K562 (cell line): ENCODE data around the gene PACSIN1. TPM values are rescaled to one million over a fixed set of nuclear protein-coding genes. Genes with fewer than 3 reads are reported as not detected.
A peak's percentile ranks its signal among the peaks of the same experiment; 100 is the strongest.

Experiments
- ASH1L ChIP-seq: fragments of 450-650 bp; IDR thresholded peaks from 2 replicates; pipeline ENCODE4 v1.6.1; 2018; ENCODE audit warnings: borderline replicate concordance, mild to moderate bottlenecking, low read depth; ENCODE audit not compliant: partially characterized antibody
- FOXM1 ChIP-seq, 2 experiments: fragments of 450-650 bp in 1 of 2; sonication (generic) in 1 of 2; formaldehyde crosslinking in 1 of 2; IDR thresholded peaks; 2 replicates each; pipeline versions ENCODE4 v1.6.1 to v1.9.0; 2017 to 2022; ENCODE audit warnings: low read depth in 2 of 2, mild to moderate bottlenecking in 2 of 2, missing genetic modification reagents in 1 of 2, moderate library complexity in 1 of 2
- KAT2B ChIP-seq: IDR thresholded peaks from one replicate; pipeline ENCODE4 v1.6.1; 2012; ENCODE audit warnings: low read depth, mild to moderate bottlenecking, control low read depth, inconsistent platforms, low read length, moderate library complexity
- KDM4B ChIP-seq, 2 experiments: fragments of 450-650 bp in 1 of 2; sonication (generic) in 1 of 2; IDR thresholded peaks; 2 replicates each; pipeline ENCODE4 v1.6.1; 2016 to 2017; ENCODE audit warnings: borderline replicate concordance in 2 of 2, antibody characterized with exemption in 1 of 2, low read depth in 1 of 2, mild to moderate bottlenecking in 1 of 2
- MIER1 ChIP-seq: fragments of 450-650 bp; IDR thresholded peaks from 2 replicates; pipeline ENCODE4 v1.6.1; 2016; ENCODE audit warnings: antibody characterized with exemption, mild to moderate bottlenecking, low read depth
- NR4A1 ChIP-seq, 2 experiments: fragments of 250-450 bp in 1 of 2; fragments of 450-650 bp in 1 of 2; sonication (Bioruptor Pico) in 1 of 2; IDR thresholded peaks; 2 replicates each; pipeline versions ENCODE4 v1.4.0 to v1.6.1; 2016 to 2020; ENCODE audit warnings: mild to moderate bottlenecking in 2 of 2, missing compliant biosample characterization in 1 of 2, missing genetic modification characterization in 1 of 2, moderate library complexity in 1 of 2
- POLR3A ChIP-seq: IDR thresholded peaks from 2 replicates; pipeline ENCODE4 v1.6.1; 2011; ENCODE audit warnings: borderline replicate concordance, mild to moderate bottlenecking, moderate library complexity; ENCODE audit not compliant: insufficient read length, insufficient read depth; ENCODE audit errors: extremely low read depth
- PRPF4 ChIP-seq: fragments of 200-400 bp; formaldehyde crosslinking; IDR thresholded peaks from one replicate; pipeline ENCODE4 v1.6.1; 2017; ENCODE audit warnings: low read length, low read depth, mild to moderate bottlenecking; ENCODE audit not compliant: insufficient read depth, poor library complexity, severe bottlenecking
- PTRF ChIP-seq: fragments of 450-650 bp; IDR thresholded peaks from 2 replicates; pipeline ENCODE4 v1.6.1; 2016; ENCODE audit warnings: mild to moderate bottlenecking, missing genetic modification characterization, missing compliant biosample characterization
- RBM14 ChIP-seq: fragments of 200-400 bp; formaldehyde crosslinking; IDR thresholded peaks from 2 replicates; pipeline ENCODE4 v1.6.1; 2018; ENCODE audit warnings: low read depth, mild to moderate bottlenecking, low read length, moderate library complexity, borderline replicate concordance; ENCODE audit not compliant: insufficient read depth
- TGIF2 ChIP-seq: sonication (generic); formaldehyde crosslinking; IDR thresholded peaks from 2 replicates; pipeline ENCODE4 v1.8.1; 2022; ENCODE audit warnings: mild to moderate bottlenecking, missing genetic modification reagents, moderate library complexity
- ZBTB7A ChIP-seq: IDR thresholded peaks from 2 replicates; pipeline ENCODE4 v1.6.1; 2011; ENCODE audit warnings: low read depth, mild to moderate bottlenecking, low read length, moderate library complexity, borderline replicate concordance; ENCODE audit not compliant: control insufficient read depth
- ZNF76 ChIP-seq: fragments of 250-450 bp; sonication (Bioruptor Pico); IDR thresholded peaks from 2 replicates; pipeline ENCODE4 v1.4.0; 2020; ENCODE audit warnings: mild to moderate bottlenecking, moderate library complexity, borderline replicate concordance
- ZNF766 ChIP-seq: fragments of 200-800 bp; sonication (Bioruptor generic); conservative IDR thresholded peaks from 2 replicates; pipeline ENCODE4 v1.6.1; 2016; ENCODE audit warnings: missing genetic modification characterization, missing compliant biosample characterization
- ZNF778 ChIP-seq: fragments of 450-650 bp; formaldehyde crosslinking; IDR thresholded peaks from 2 replicates; pipeline ENCODE4 v1.4.0; 2020; ENCODE audit warnings: mild to moderate bottlenecking, moderate library complexity
- ZNF780A ChIP-seq: fragments of 250-450 bp; sonication (Bioruptor Pico); IDR thresholded peaks from 2 replicates; pipeline ENCODE4 v1.5.0; 2021; ENCODE audit warnings: mild to moderate bottlenecking
- polyA plus RNA-seq, 8 experiments: library from polyadenylated mRNA; depleted of rRNA in 4 of 8; stranded (reverse) in 5 of 8; unstranded in 3 of 8; fragments of >200 nt; fragmentation: Nextera tagmentation in 2 of 8; fragmentation: Illumina TruSeq in 1 of 8; extraction: Ambion mirVana in 2 of 8; extraction: Trizol in 1 of 8; gene quantifications; 2 replicates each; pipeline versions ENCODE4 v1.2.1 to v1.2.3, GENCODE V29; 2011 to 2014; ENCODE audit warnings: inconsistent platforms in 1 of 8, missing spikeins in 1 of 8
- total RNA-seq, 7 experiments: library from RNA; depleted of rRNA in 6 of 7; stranded (reverse); fragments of >200 nt in 6 of 7; fragmentation: Illumina TruSeq in 2 of 7; extraction: Trizol in 2 of 7; gene quantifications; 2 replicates each; pipeline versions ENCODE4 v1.2.1 to v1.2.3, GENCODE V29; 2011 to 2021; ENCODE audit warnings: low replicate concordance in 1 of 7

The PACSIN1 gene
- total and polyA plus RNA-seq, 9 of the 15 experiments (the other 6 are each of a cell fraction or from before 2014, with no cell fraction given), result 0.01 to 1.7 (median 0.45) TPM

- TF ChIP-seq KDM4B (IDR thresholded peaks at IDR 0.05; ENCODE audit: borderline replicate concordance in 2 of 2, low read depth in 1 of 2), result no peak
- TF ChIP-seq KAT2B, result no peak
- TF ChIP-seq MIER1, result no peak
- peak; percentile 23; the same call in 1 of the 2 replicates for TF ChIP-seq ZBTB7A
- TF ChIP-seq ASH1L, result no peak
- no peak for TF ChIP-seq POLR3A
- no peak for TF ChIP-seq PTRF
- no peak for TF ChIP-seq NR4A1 (CRISPR knock-in tag; IDR thresholded peaks at IDR 0.05)
- TF ChIP-seq NR4A1 (tag; IDR thresholded peaks at IDR 0.05), result 0 out of 2 replicates have a peak, but pooled peaks have one; percentile 40
- TF ChIP-seq TGIF2 (CRISPR knock-in tag), result no peak
- 0 out of 2 replicates have a peak, but pooled peaks have one; percentile 47 for TF ChIP-seq ZNF766 (CRISPR knock-in tag)
- TF ChIP-seq FOXM1 (IDR thresholded peaks at IDR 0.05; ENCODE audit: low read depth), result no peak
- no peak for TF ChIP-seq FOXM1 (CRISPR knock-in tag; IDR thresholded peaks at IDR 0.05; ENCODE audit: low read depth)
- TF ChIP-seq PRPF4, result no peak
- no peak for TF ChIP-seq RBM14
- TF ChIP-seq ZNF778 (CRISPR knock-in tag), result no peak
- no peak for TF ChIP-seq ZNF780A (CRISPR knock-in tag)
- TF ChIP-seq ZNF76, result 0 out of 2 replicates have a peak, but pooled peaks have one; percentile 40
Measured at GRCh38 chr6:34526241-34526972, 60.5 kb downstream of the PACSIN1 start (continued).
